ENCODE data around the gene BRIP1.
"Not testable (repeated sequence)": the region's sequence is repeated elsewhere in the genome, so short reads cannot be mapped to it uniquely, and the experiment has no call there.

BRIP1 gene

DNA sequence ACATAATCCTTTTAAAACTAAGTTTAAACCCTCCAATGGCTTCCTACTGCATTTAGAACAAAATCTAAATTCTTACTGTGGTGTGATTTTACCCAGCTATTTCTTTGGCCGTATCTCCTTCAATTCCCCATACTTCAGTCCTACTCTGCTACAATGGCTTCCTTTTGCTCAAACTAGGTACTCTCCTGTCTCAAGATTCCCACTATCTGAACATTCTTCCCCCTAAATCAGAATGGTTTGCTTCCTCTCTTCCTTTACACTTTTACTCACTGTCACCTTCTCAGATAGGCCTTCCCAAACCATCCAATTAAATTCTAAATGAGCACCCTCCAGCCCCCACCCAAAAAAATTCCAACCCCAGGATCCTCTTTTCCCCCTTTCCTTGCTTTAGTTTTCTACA lies 109.2 kb downstream of the BRIP1 start:
- no peak for DNase-seq

GRCh38 chr17:61753696-61754095 lies 109.6 kb downstream of the BRIP1 start:
- DNase-seq = no peak

- no peak for DNase-seq
These were observed 112.7 kb downstream of the BRIP1 start for GRCh38 chr17:61750656-61751055.

- no peak for DNase-seq
These were observed 113.4 kb downstream of the BRIP1 start for GRCh38 chr17:61749823-61750404.

DNA sequence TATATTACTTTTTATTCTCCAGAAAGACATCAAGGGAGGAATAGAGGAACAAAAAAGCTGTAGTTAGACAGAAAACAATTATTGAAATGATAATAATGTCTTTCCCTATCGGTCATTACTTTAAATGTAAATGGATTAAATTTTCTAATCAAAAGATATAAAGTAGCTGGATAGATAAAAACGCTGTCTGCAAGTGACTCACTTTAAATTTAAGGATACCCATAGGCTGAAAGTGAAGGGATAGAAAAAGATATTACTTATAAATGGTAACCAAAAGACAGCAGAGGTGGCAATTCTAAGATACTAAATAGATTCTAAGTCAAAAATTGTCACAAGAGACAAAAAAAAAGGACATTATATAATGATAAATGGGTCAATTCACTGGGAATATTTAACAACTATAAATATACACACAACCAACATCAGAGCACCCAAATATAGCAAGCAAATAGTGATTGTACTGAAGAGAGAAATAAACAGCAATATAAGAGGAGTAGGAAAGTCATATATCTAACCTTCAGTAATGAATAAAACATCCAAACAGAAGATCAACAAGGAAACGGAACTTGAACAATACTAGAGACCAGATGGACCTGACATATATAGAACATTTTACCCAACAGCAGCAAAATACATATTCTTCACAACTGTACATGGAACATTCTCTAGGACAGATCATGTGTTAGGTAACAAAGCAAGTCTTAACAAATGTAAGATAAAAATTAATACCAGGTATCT lies 116.9 kb downstream of the BRIP1 start:
- DNase-seq = no peak

- DNase-seq = no peak
These were observed 118.5 kb downstream of the BRIP1 start for GRCh38 chr17:61744804-61745203.

DNA sequence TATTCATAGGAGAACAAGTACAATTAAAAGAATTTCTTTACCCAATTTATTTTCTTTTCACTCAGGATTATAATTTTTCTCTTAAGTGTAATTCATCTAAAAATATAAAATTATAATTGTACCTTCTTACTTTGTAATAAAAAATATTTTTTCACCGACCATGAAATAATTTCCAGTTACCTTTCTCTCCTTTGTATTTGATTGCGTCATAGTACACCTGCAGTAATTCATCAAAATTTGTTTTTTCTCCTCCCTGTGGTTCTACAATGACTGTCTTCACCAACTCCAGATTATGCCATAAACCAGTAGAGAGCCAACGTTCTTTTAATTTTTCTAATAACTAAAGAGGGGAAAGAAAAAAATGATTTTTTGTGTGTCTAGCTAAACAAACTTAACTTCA lies 119.1 kb downstream of the BRIP1 start:
- no peak for DNase-seq

DNA sequence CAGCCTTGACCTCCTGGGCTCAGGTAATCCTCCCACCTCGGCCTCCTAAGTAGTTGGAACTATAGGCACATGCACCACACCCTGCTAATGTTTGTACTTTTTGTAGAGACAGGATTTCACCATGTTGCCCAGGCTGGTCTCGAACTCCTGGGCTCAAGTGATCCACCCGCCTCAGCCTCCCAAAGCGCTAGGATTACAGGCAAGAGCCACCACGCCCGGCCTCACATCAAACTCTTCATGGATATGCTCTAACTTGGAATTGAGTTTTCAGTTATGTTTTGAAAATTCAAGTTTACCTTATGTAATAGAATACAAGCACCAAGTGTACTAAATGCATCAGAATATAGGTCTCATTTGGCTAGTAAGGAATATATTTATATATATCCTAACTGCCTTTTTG lies 119.6 kb downstream of the BRIP1 start:
- no peak for DNase-seq

GRCh38 chr17:61739002-61739401 lies 124.3 kb downstream of the BRIP1 start:
- DNase-seq = no peak

- no peak for DNase-seq
These were observed 125.1 kb downstream of the BRIP1 start for GRCh38 chr17:61738249-61738648.

DNA sequence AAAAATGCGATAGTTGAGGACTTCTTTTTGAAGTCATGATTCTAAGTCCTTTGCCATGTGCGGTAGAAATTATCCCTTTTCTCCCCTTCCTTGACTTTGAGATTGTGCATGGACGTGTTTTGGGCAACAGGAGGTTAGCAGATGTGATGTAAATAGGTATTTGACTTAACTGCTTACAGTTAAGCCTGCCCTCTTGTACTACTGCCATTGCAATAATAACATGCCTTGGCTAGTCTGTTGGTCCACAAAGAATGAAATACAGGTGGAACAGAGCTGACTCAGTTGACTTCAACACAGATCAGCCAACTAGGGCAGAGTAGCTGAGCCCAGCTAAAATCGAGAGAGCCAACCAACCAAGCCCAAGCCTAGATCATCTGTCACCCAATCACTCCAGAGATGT lies 125.5 kb downstream of the BRIP1 start:
- no peak for DNase-seq

DNA sequence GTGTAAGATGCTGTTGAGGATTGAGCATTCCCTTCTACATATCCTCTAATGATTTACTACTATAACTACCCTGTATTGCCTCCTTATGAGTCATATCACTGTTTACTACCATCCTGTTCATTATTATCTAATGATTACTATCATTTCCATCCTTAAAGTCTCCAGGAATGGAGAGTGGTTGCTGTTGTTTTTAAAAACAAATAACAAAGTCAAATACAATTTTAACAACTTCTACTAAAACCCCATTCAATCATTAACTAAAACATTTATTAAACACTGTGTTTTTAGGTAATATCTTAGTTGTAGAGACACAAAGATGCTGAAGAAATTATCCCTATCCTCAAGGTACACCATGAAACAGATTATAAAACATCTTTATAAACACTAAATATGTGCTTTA lies 126.9 kb downstream of the BRIP1 start:
- DNase-seq = no peak

DNA sequence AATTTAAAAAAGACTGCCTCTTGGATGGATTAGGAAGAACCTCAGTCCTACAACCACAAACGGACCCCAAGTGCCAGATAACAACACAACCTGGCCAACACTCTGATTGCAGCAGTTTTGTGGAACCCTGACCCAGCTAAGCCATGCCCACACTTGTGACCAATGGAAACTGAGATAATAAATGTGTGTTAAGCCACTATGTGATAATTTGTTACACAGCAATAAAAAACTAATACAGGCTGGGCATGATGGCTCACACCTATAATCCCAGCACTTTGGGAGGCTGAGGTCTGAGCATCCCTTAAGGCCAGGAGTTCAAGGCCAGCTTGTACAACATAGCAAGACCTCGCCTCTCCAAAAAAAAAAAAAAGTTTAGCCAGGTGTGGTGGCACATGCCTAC lies 127.5 kb downstream of the BRIP1 start:
- no peak for DNase-seq

DNA sequence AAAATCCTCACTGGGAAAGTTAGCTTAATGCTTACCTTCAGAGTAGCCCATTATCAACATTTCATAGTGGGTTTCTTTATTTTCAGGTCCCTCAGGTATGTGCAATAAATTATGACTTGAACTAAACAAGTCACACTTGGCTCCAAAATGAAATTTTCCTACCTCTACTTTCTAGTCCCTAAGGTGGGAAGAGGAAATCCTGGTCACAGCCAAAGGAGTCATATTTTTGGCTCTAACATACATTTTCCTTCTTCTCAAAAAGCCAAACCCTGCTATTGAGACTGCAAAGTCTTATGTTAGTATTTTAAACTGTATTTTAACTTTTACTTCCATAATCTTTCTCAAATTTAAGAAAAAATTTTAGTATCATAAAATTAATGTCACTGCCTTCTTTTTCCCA lies 128.9 kb downstream of the BRIP1 start:
- no peak for DNase-seq

GRCh38 chr17:61734012-61734411 lies 129.3 kb downstream of the BRIP1 start:
- DNase-seq = no peak

GRCh38 chr17:61733021-61733420 lies 130.3 kb downstream of the BRIP1 start:
- DNase-seq = no peak

- DNase-seq = no peak
These were observed 131.2 kb downstream of the BRIP1 start for GRCh38 chr17:61732169-61732568.

DNA sequence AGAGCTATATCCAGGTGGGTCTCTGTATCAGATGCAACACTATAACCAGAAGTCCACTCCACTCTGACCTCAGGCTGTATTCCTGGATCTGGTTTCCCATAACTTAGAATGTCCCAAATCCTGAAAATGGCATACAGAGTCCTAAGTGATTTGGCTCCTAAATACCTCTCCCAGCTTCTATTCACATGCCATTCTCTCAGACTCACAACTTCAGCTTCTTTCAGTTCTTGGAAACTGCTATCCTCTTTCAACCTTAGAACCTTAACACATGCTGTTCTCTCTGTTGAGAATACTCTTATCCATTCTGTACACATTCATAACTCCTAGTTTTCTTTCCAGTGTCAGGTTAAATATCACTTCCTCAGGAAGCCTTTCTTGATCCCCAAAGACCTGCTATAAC lies 132.0 kb downstream of the BRIP1 start:
- DNase-seq = no peak

DNA sequence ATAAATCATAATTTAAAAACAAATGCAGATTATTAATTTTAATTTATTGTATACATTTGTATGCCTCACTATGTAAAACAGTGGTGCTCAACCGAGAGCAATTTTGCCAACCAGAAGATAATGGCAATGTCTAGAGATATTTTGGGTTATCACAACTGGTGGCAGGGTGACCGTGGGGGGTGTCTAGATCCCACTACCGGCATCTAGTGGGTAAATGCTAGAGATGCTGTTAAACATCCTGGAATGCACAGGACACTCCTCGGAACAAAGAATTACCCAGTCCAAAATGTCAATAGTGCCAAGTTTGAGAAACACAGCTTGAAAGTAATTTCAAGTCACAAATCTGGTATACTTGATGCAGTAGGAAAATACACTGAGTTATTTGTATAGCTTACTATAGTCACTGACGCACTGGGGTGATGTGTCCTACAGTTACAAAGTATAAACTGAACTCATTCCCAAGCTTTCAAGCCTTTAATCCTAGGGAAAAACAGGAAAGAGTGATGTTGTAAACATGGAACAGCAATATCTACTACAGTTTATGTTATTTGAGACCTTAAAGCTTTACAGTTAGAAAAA lies 133.5 kb downstream of the BRIP1 start:
- DNase-seq = no peak

DNA sequence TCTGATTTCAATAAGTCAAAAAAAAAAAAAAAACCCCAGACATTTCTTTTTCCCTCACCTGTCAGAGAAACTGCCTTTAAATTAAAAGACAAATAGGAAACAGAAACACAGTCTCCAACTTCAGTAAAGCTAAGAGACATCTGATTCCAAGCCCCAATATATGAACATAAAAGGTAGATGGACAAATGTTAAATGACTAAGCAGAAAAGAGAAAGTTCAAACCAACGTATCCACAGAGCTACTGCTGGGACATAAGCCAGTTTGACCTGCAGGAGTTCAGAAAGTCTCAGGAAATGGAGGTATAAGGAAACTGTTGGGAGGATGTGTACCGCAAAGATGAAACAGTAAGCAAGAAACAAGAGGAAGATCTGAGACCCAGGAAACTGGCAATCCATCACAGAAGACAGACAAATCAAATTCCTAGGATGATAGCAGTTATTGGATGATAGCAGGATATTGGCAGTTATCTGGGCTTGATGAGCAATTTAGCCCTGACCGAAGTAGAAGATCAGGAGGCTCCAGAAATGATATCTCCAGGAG lies 135.0 kb downstream of the BRIP1 start:
- no peak for DNase-seq

- not testable (repeated sequence) for DNase-seq
These were observed 135.5 kb downstream of the BRIP1 start for GRCh38 chr17:61727798-61728197.

GRCh38 chr17:61726977-61727376 lies 136.4 kb downstream of the BRIP1 start:
- DNase-seq = no peak

DNA sequence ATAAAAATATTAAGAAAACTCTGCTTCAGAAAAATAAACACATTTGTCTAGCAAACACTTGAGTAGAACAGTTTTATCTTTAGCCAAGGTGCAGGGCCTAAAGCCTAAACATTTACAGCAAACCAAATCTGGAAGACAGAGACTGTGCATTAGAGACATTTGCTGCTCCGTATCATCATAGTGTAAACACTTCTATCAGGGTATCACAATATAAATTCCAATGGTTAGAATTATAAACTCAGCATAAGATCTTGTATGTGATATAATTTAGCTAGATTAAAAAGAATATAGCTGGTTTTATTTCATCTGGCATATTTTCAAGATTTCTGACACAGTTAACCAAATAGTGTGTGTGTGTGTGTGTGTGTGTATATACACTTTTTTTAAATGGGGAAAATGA lies 138.6 kb downstream of the BRIP1 start:
- DNase-seq = no peak

- no peak for DNase-seq
These were observed 139.4 kb downstream of the BRIP1 start for GRCh38 chr17:61723914-61724313.

Data from NCI-H2107 (cell line).